HEK293T (cell line): Measurements from ENCODE around the gene KCNK3.

Source experiments
- ARNT ChIP-seq: fragments of 450-650 bp; IDR thresholded peaks from 2 replicates; pipeline ENCODE4 v1.6.1; 2017; ENCODE audit warnings: mild to moderate bottlenecking
- BHLHE40 ChIP-seq: fragments of 450-650 bp; IDR thresholded peaks from 2 replicates; pipeline ENCODE4 v1.6.1; 2016; ENCODE audit warnings: mild to moderate bottlenecking, moderate library complexity, borderline replicate concordance
- CTBP1 ChIP-seq: fragments of 450-650 bp; IDR thresholded peaks from 2 replicates; pipeline ENCODE4 v1.6.1; 2016; ENCODE audit warnings: borderline replicate concordance
- ELF4 ChIP-seq: fragments of 450-650 bp; IDR thresholded peaks from 2 replicates; pipeline ENCODE4 v1.6.1; 2017; ENCODE audit warnings: antibody characterized with exemption
- FOXA1 ChIP-seq: fragments of 450-650 bp; IDR thresholded peaks from 2 replicates; pipeline ENCODE4 v1.6.1; 2016; ENCODE audit warnings: mild to moderate bottlenecking
- FOXK2 ChIP-seq: fragments of 450-650 bp; IDR thresholded peaks from 2 replicates; pipeline ENCODE4 v1.6.1; 2016; ENCODE audit warnings: mild to moderate bottlenecking
- FOXM1 ChIP-seq: fragments of 450-650 bp; IDR thresholded peaks from 2 replicates; pipeline ENCODE4 v1.6.1; 2017; ENCODE audit warnings: mild to moderate bottlenecking, borderline replicate concordance
- HDGF ChIP-seq: fragments of 450-650 bp; IDR thresholded peaks from 2 replicates; pipeline ENCODE4 v1.6.1; 2017; ENCODE audit warnings: antibody characterized with exemption, borderline replicate concordance
- L3MBTL2 ChIP-seq: fragments of 450-650 bp; conservative IDR thresholded peaks from 2 replicates; pipeline ENCODE4 v1.6.1; 2016; ENCODE audit warnings: mild to moderate bottlenecking
- LEF1 ChIP-seq: fragments of 450-650 bp; IDR thresholded peaks from 2 replicates; pipeline ENCODE4 v1.6.1; 2017; ENCODE audit warnings: mild to moderate bottlenecking, borderline replicate concordance
- NFRKB ChIP-seq: fragments of 450-650 bp; IDR thresholded peaks from 2 replicates; pipeline ENCODE4 v1.6.1; 2016; ENCODE audit warnings: mild to moderate bottlenecking, moderate library complexity
- PKNOX1 ChIP-seq: fragments of 450-650 bp; IDR thresholded peaks from 2 replicates; pipeline ENCODE4 v1.6.1; 2016
- SP1 ChIP-seq: fragments of 450-650 bp; IDR thresholded peaks from 2 replicates; pipeline ENCODE4 v1.6.1; 2017
- SUZ12 ChIP-seq: fragments of 450-650 bp; IDR thresholded peaks from 2 replicates; pipeline ENCODE4 v1.6.1; 2016; ENCODE audit warnings: mild to moderate bottlenecking

DNA sequence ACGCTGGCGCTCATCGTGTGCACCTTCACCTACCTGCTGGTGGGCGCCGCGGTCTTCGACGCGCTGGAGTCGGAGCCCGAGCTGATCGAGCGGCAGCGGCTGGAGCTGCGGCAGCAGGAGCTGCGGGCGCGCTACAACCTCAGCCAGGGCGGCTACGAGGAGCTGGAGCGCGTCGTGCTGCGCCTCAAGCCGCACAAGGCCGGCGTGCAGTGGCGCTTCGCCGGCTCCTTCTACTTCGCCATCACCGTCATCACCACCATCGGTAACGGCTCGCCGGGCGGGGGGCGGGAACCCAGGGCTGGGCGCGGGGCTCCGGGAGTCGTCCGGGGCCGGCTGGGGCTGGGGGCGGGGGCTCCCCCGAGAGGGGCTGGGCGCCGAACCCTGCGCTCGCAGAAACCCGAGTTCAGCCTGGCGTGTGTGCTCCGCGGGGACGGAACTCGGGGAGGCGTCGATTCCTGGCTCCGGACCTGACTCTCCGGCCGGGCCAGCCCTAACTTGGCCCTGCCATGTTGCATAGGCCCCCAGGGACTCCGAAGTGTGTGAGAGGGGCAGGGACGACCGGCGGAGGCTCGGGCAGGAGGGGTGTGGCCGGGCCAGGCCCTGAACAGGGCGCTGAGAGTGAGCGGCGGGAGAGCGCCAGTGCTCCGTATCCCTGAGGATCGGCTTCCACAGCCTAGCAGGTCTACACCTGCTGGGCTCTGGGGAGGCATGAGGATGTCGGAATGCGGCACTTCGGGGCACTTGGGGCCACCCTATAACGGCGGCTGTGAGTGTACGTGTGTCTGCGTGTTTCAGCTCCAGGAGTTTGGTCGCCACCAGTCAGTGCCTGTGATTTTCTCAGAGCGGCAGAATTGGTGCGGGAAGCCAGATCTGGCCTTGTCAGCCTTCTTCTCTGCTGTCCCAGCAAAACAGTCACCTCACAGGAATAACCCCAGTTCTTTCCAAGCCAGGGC, 651 bp downstream of the KCNK3 start:
- no peak for TF ChIP-seq NFRKB
- TF ChIP-seq SP1 = no peak
- TF ChIP-seq ARNT = no peak
- TF ChIP-seq FOXM1 = no peak
- TF ChIP-seq BHLHE40 = no peak
- TF ChIP-seq ELF4 = no peak
- no peak for TF ChIP-seq PKNOX1
- no peak for TF ChIP-seq CTBP1
- no peak for TF ChIP-seq L3MBTL2
- TF ChIP-seq FOXK2 = no peak
- TF ChIP-seq LEF1 = no peak
- TF ChIP-seq FOXA1 = no peak
- no peak for TF ChIP-seq SUZ12
- no peak for TF ChIP-seq HDGF
